HG02642 (cell line): ENCODE data around the gene RPGRIP1.
A peak's percentile ranks its signal among the peaks of the same experiment; 100 is the strongest.
"Not testable (repeated sequence)": the region's sequence is repeated elsewhere in the genome, so short reads cannot be mapped to it uniquely, and the experiment has no call there.

Experiments used
- ATAC-seq: cut with Tn5 transposase; IDR thresholded peaks from one replicate; pipeline ENCODE4 v1.9.1; 2021; ENCODE audit warnings: mild to moderate bottlenecking; ENCODE audit not compliant: unreplicated experiment, poor library complexity

Gene RPGRIP1

DNA sequence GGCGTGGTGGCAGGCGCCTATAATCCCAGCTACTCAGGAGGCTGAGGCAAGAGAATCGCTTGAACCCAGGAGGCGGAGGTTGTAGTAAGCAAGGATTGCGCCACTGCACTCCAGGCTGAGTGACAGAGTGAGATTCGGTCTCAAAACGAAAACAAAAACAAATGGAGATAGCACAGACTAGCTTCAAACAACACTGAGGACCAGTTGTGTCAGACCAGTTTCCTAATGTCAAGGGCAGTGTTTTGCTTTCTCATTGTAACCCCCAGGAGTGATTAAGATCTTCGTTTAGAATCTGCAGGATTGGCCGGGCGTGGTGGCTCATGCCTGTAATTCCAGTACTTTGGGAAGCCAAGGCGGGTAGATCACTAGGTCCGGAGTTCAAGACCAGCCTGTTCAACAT lies 18.5 kb downstream of the RPGRIP1 start:
- no peak for ATAC-seq

DNA sequence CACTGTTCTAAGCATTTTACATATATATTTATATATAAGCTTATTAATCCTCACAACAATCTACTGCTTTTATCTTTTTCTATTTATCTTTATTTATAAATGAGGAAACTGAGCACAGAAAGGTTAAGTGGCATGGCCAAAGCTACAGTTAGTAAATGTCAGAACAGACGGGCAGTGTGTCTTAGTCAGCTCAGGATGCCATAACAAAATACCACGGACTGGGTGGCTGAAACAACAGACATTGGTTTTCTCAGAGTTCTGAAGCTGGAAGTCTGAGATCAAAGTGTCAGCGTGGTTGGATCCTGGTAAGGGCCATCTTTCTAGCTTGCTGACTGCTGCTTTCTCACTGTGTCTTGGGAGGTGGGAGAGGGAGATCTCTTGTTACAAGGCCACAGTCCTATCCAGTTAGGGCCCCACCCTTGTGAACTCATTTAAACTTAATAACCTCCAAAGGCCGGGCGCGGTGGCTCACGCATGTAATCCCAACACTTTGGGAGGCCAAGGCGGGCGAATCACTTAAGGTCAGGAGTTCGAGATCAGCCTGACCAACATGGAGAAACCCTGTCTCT lies 19.8 kb downstream of the RPGRIP1 start:
- ATAC-seq = no peak

DNA sequence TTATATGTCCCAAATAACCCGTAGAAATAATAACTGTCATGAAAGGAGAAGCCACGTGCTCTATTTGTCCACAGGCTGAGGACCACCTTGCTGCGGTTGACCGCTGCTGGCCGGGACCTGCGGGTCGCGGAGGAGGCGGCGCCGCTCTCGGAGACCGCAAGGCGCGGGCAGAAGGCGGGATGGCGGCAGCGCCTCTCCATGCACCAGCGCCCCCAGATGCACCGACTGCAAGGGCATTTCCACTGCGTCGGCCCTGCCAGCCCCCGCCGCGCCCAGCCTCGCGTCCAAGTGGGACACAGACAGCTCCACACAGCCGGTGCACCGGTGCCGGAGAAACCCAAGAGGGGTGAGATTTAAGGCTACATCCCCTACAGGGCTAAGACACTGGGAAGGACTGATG lies 21.0 kb downstream of the RPGRIP1 start:
- ATAC-seq = no peak

DNA sequence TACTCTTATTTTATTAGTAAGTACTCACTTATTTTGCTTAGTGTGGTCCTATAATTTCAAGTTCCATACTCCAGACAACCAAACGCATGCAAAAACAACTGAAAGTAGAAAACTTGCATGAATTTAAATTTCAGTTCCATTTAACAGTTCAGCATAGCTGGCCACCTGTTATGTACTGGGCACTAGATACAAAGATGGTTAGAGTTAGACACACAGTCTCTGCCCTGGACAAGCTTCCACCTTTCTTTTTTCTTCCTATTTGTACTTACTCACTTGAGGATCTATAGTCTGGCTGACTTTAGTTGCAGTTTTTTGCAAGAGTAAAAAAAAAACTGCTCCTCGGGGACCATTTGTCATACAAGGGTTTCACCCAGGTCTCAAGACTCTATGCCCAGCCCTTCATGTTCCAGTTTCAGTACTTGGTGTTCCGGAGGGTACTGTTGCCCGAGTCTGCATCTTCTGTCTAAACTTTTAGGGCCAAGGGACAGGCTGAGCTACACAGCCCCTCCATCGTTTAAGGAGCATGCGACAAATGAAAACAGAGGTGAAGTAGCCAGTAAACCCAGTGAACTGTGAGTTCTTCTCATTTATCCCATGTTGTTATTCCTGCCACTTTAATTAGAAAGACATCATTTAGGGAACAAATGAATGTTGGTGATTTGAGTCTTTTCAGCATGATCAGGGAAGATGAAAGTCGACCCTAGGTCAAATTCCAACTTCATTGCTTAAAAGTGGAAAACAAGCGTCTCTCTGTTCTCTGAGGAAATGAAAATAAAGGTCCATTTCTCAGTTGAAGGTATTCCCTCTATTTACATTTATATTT lies 22.3 kb downstream of the RPGRIP1 start:
- ATAC-seq = no peak

- not testable (repeated sequence) for ATAC-seq
Measured at GRCh38 chr14:21302836-21303140, 22.9 kb downstream of the RPGRIP1 start.

GRCh38 chr14:21307637-21308036 lies 27.8 kb downstream of the RPGRIP1 start:
- ATAC-seq = no peak

DNA sequence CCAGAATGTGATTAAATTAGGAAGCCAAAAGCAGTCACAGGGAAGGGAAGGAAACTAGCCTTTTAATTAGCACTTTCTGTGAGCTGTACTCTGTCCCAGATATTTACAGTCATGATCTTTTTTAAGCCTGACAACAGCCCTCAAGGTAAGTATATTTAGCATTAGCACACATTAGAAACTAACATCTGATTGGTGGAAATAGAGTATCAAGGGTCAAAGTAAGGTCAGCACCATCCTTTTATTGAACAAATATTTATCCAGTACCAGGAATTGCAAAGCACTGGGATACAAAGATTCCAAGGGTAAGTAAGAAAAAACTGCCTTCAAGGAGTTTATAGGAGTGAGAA lies 28.2 kb downstream of the RPGRIP1 start:
- peak; percentile 23 for ATAC-seq

GRCh38 chr14:21308479-21309237 lies 28.8 kb downstream of the RPGRIP1 start:
- ATAC-seq = peak; percentile 90

GRCh38 chr14:21309238-21309636 lies 29.4 kb downstream of the RPGRIP1 start:
- ATAC-seq = no peak

DNA sequence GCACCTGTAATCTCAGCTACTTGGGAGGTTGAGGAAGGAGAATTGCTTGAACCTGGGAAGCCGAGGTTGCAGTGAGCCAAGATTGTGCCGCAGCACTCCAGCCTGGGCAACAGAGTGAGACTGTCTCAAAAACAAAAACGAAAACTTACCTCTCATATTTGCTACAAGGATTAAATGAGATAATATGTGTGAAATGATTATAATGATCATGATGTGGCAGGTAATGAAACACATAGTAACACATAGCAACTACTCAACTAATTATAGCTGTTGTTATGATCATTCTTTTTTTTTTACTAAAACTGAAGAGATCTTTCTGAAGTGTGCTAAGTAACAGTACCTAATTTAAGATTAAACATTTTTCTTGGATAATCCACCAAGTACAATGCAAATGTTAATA lies 30.1 kb downstream of the RPGRIP1 start:
- no peak for ATAC-seq

GRCh38 chr14:21311614-21312013 lies 31.7 kb downstream of the RPGRIP1 start:
- ATAC-seq = no peak

- no peak for ATAC-seq
Measured at GRCh38 chr14:21313512-21313911, 33.6 kb downstream of the RPGRIP1 start.

- ATAC-seq = no peak
Measured at GRCh38 chr14:21317398-21317797, 37.5 kb downstream of the RPGRIP1 start.

DNA sequence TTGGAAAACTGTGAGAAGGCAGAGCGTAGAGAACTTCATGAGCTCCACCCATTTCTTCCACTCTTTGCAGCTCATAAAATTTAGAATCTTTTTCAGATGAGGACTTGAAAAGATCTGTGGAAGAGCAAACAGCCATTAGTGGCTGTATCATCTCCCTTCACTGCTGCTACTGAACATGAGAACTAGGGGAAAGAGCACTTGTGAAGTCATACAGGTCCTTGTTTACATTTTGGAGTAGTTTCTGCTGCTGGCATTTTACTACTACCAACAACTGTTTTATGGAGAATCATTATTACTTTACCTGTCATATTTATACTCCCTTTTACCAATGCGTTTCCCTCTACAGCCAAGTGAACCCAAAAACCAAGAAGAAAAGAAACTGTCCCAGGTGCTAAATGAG lies 41.0 kb downstream of the RPGRIP1 start:
- no peak for ATAC-seq

- ATAC-seq = no peak
Measured at GRCh38 chr14:21322716-21323115, 42.8 kb downstream of the RPGRIP1 start.

DNA sequence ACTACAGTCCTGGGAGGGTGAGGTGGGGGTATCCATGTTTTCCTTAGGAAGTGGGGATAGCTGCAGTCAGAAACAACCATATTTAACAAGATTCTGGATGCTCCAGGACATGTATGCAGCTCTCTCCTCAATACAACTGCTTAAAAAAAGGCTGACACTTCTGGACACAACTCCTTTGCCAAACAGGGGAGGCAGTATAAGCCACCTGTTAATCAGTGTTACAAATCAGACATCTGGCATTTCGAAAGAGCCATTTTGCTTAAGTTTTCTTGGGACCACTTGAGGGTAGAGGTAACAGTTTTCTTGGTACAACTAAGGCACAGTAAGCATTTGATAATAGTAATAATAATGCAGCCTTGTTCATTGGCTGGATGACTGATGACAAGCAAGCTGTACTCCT lies 47.1 kb downstream of the RPGRIP1 start:
- no peak for ATAC-seq
